ENCODE data around the gene DNAL4.

DNAL4 gene

GRCh38 chr22:38784856-38785255 is 9.1 kb downstream of the DNAL4 start:
- DNase-seq (no peak), ATAC-seq (no peak)
- Mint-ChIP-seq H3K36me3 (ENCODE audit: low read depth) (peaks cover 2% of the 10 kb centered on the region), H3K4me3 (no peak overlapping the region), H3K27ac (no peak overlapping the region), H3K4me1 (peaks cover 1% of the 10 kb centered on the region), H3K9me3 (no peaks in the 10 kb centered on the region), H3K27me3 (no peaks in the 10 kb centered on the region)

GRCh38 chr22:38784035-38784434 is 9.9 kb downstream of the DNAL4 start:
- H3K27me3 Mint-ChIP-seq = no peaks in the 10 kb centered on the region
- no peak overlapping the region for H3K27ac Mint-ChIP-seq
- H3K36me3 Mint-ChIP-seq (ENCODE audit: low read depth) = peaks cover 2% of the 10 kb centered on the region
- no peaks in the 10 kb centered on the region for H3K9me3 Mint-ChIP-seq
- no peak overlapping the region for H3K4me3 Mint-ChIP-seq
- DNase-seq (no peak), ATAC-seq (no peak)
- H3K4me1 Mint-ChIP-seq = peaks cover 1% of the 10 kb centered on the region

GRCh38 chr22:38783095-38783615 is 10.8 kb downstream of the DNAL4 start:
- H3K27ac Mint-ChIP-seq = no peak overlapping the region
- H3K9me3 Mint-ChIP-seq = no peaks in the 10 kb centered on the region
- no peaks in the 10 kb centered on the region for H3K27me3 Mint-ChIP-seq
- H3K36me3 Mint-ChIP-seq (ENCODE audit: low read depth) = peaks cover 2% of the 10 kb centered on the region
- ATAC-seq (no peak), DNase-seq (no peak)
- peaks cover 1% of the 10 kb centered on the region for H3K4me1 Mint-ChIP-seq
- H3K4me3 Mint-ChIP-seq = no peak overlapping the region

GRCh38 chr22:38782402-38783094 is 11.4 kb downstream of the DNAL4 start:
- Mint-ChIP-seq H3K36me3 (ENCODE audit: low read depth) (peaks cover 2% of the 10 kb centered on the region), H3K27ac (no peak overlapping the region), H3K4me3 (no peak overlapping the region), H3K4me1 (peaks cover 1% of the 10 kb centered on the region), H3K27me3 (no peaks in the 10 kb centered on the region), H3K9me3 (no peaks in the 10 kb centered on the region)
- DNase-seq (no peak), ATAC-seq (no peak)

GRCh38 chr22:38781033-38781432 is 12.9 kb downstream of the DNAL4 start:
- ATAC-seq (no peak), DNase-seq (no peak)
- Mint-ChIP-seq H3K27me3 (no peaks in the 10 kb centered on the region), H3K4me3 (no peak overlapping the region), H3K4me1 (peaks cover 1% of the 10 kb centered on the region), H3K9me3 (no peaks in the 10 kb centered on the region), H3K27ac (no peak overlapping the region), H3K36me3 (ENCODE audit: low read depth) (peaks cover 2% of the 10 kb centered on the region)

- Mint-ChIP-seq H3K36me3 (ENCODE audit: low read depth) (peaks cover 1% of the 10 kb centered on the region), H3K4me1 (peaks cover 6% of the 10 kb centered on the region), H3K27ac (no peak overlapping the region), H3K4me3 (no peak overlapping the region), H3K9me3 (no peaks in the 10 kb centered on the region), H3K27me3 (no peaks in the 10 kb centered on the region)
- DNase-seq (no peak), ATAC-seq (no peak)
Observed at GRCh38 chr22:38777087-38777671, 16.8 kb downstream of the DNAL4 start.

GRCh38 chr22:38776086-38776485 is 17.9 kb downstream of the DNAL4 start:
- H3K9me3 Mint-ChIP-seq = no peaks in the 10 kb centered on the region
- no peaks in the 10 kb centered on the region for H3K36me3 Mint-ChIP-seq (ENCODE audit: low read depth)
- peaks cover 6% of the 10 kb centered on the region for H3K4me1 Mint-ChIP-seq
- no peak for DNase-seq
- H3K27me3 Mint-ChIP-seq = no peaks in the 10 kb centered on the region
- no peak overlapping the region for H3K4me3 Mint-ChIP-seq
- H3K27ac Mint-ChIP-seq = no peak overlapping the region
- ATAC-seq = no peak

GRCh38 chr22:38775656-38776055 is 18.3 kb downstream of the DNAL4 start:
- peaks cover 6% of the 10 kb centered on the region for H3K4me1 Mint-ChIP-seq
- no peaks in the 10 kb centered on the region for H3K9me3 Mint-ChIP-seq
- H3K36me3 Mint-ChIP-seq (ENCODE audit: low read depth) = no peaks in the 10 kb centered on the region

GRCh38 chr22:38774496-38775166 is 19.3 kb downstream of the DNAL4 start:
- Mint-ChIP-seq H3K9me3 (no peaks in the 10 kb centered on the region), H3K36me3 (ENCODE audit: low read depth) (no peaks in the 10 kb centered on the region), H3K27me3 (no peaks in the 10 kb centered on the region), H3K27ac (no peak overlapping the region), H3K4me1 (peaks cover 6% of the 10 kb centered on the region), H3K4me3 (no peak overlapping the region)
- no peak for DNase-seq
- no peak for ATAC-seq

More at GRCh38 chr22:38775656-38776055, 18.3 kb downstream of the DNAL4 start:
- DNase-seq (no peak), ATAC-seq (no peak)
- no peak overlapping the region for H3K27ac Mint-ChIP-seq
- no peaks in the 10 kb centered on the region for H3K27me3 Mint-ChIP-seq
- no peak overlapping the region for H3K4me3 Mint-ChIP-seq

- DNase-seq (no peak), ATAC-seq (no peak)
- H3K9me3 Mint-ChIP-seq = no peaks in the 10 kb centered on the region
- no peaks in the 10 kb centered on the region for H3K36me3 Mint-ChIP-seq (ENCODE audit: low read depth)
- H3K4me1 Mint-ChIP-seq = peaks cover 6% of the 10 kb centered on the region
- no peak overlapping the region for H3K4me3 Mint-ChIP-seq
- no peaks in the 10 kb centered on the region for H3K27me3 Mint-ChIP-seq
- no peak overlapping the region for H3K27ac Mint-ChIP-seq
Observed at GRCh38 chr22:38773363-38773946, 20.5 kb downstream of the DNAL4 start.

- peaks cover 6% of the 10 kb centered on the region for H3K4me1 Mint-ChIP-seq
- no peak overlapping the region for H3K27ac Mint-ChIP-seq
- H3K9me3 Mint-ChIP-seq = no peaks in the 10 kb centered on the region
- H3K36me3 Mint-ChIP-seq (ENCODE audit: low read depth) = no peaks in the 10 kb centered on the region
- no peaks in the 10 kb centered on the region for H3K27me3 Mint-ChIP-seq
- no peak for DNase-seq
- H3K4me3 Mint-ChIP-seq = no peak overlapping the region
- ATAC-seq = no peak
Observed at GRCh38 chr22:38772623-38772873, 21.4 kb downstream of the DNAL4 start.

- Mint-ChIP-seq H3K4me3 (no peak overlapping the region), H3K36me3 (ENCODE audit: low read depth) (no peaks in the 10 kb centered on the region), H3K9me3 (no peaks in the 10 kb centered on the region), H3K27me3 (no peaks in the 10 kb centered on the region), H3K27ac (no peak overlapping the region), H3K4me1 (peaks cover 4% of the 10 kb centered on the region)
- no peak for ATAC-seq
- no peak for DNase-seq
Observed at GRCh38 chr22:38770257-38770949, 23.5 kb downstream of the DNAL4 start.

GRCh38 chr22:38768036-38768435 is 25.9 kb downstream of the DNAL4 start:
- no peaks in the 10 kb centered on the region for H3K4me1 Mint-ChIP-seq
- H3K27me3 Mint-ChIP-seq = no peaks in the 10 kb centered on the region
- no peak overlapping the region for H3K27ac Mint-ChIP-seq
- no peaks in the 10 kb centered on the region for H3K36me3 Mint-ChIP-seq (ENCODE audit: low read depth)
- DNase-seq (no peak), ATAC-seq (no peak)
- no peak overlapping the region for H3K4me3 Mint-ChIP-seq
- H3K9me3 Mint-ChIP-seq = no peaks in the 10 kb centered on the region

GRCh38 chr22:38767313-38767712 is 26.6 kb downstream of the DNAL4 start:
- DNase-seq (no peak), ATAC-seq (no peak)
- H3K4me1 Mint-ChIP-seq = no peaks in the 10 kb centered on the region
- no peaks in the 10 kb centered on the region for H3K9me3 Mint-ChIP-seq
- H3K36me3 Mint-ChIP-seq (ENCODE audit: low read depth) = no peaks in the 10 kb centered on the region
- no peaks in the 10 kb centered on the region for H3K27me3 Mint-ChIP-seq
- H3K4me3 Mint-ChIP-seq = no peak overlapping the region
- H3K27ac Mint-ChIP-seq = no peak overlapping the region
